B cell (primary cell): Measurements from ENCODE around the gene SURF6. TPM values are rescaled to one million over a fixed set of nuclear protein-coding genes. Genes with fewer than 3 reads are reported as not detected.

Experiments
- ATAC-seq: fragments of 200-7000 bp; cut with Tn5 transposase; one replicate; pipeline ENCODE4 v1.10.0; 2021; ENCODE audit warnings: low read depth, mild to moderate bottlenecking, moderate number of reproducible peaks, moderate library complexity
- CTCF ChIA-PET: fragments of 350-600 bp; sonication (Branson Sonifier 250); formaldehyde crosslinking; loops from one replicate; lab custom pipeline; 2021; ENCODE audit warnings: antibody characterized with exemption, inconsistent platforms; lab: Charles Lee
- POLR2A ChIA-PET: fragments of 350-600 bp; sonication (Branson Sonifier 250); formaldehyde crosslinking; loops from one replicate; lab custom pipeline; 2021; ENCODE audit warnings: antibody characterized with exemption; lab: Charles Lee
- DNase-seq: peaks from one replicate; pipeline ENCODE4 v3.0.0; 2013
- H2AFZ ChIP-seq: 2 replicates; pipeline ENCODE4 v1.6.1; 2012; ENCODE audit warnings: mild to moderate bottlenecking, low read depth, low read length; ENCODE audit not compliant: insufficient read depth, poor library complexity, severe bottlenecking
- H3K27ac ChIP-seq, 2 donors: 1 replicate in 1 of 2; 2 replicates in 1 of 2; pipeline ENCODE4 v1.5.1; 2012 to 2013; ENCODE audit warnings: low read length in 2 of 2, mild to moderate bottlenecking in 2 of 2, moderate library complexity in 1 of 2
- H3K27me3 ChIP-seq, 4 experiments: fragments of 200-600 bp in 1 of 4; sonication (generic) in 1 of 4; replicated peaks in 1 of 4; 1 replicate in 2 of 4; 2 replicates in 2 of 4; pipeline versions ENCODE4 v1.6.1 to v1.7.0; 2013 to 2016; ENCODE audit warnings: low read length in 3 of 4, mild to moderate bottlenecking in 2 of 4, mixed read lengths in 1 of 4, moderate library complexity in 1 of 4; ENCODE audit not compliant: insufficient read depth in 4 of 4, control insufficient read depth in 3 of 4; ENCODE audit errors: control extremely low read depth in 1 of 4
- H3K36me3 ChIP-seq, 2 experiments: replicated peaks in 1 of 2; 1 replicate in 1 of 2; 2 replicates in 1 of 2; pipeline versions ENCODE4 v1.6.1 to v1.7.1; 2013; ENCODE audit warnings: low read length in 1 of 2; ENCODE audit not compliant: insufficient read depth in 2 of 2, control insufficient read depth in 1 of 2; ENCODE audit errors: control extremely low read depth in 1 of 2, extremely low read depth in 1 of 2
- H3K4me1 ChIP-seq, 2 donors: fragments of 200-600 bp in 1 of 2; sonication (generic) in 1 of 2; 1 replicate in 1 of 2; 2 replicates in 1 of 2; pipeline versions ENCODE4 v1.5.1 to v1.6.1; 2013 to 2017; ENCODE audit warnings: low read length in 2 of 2; ENCODE audit not compliant: control insufficient read depth in 2 of 2, insufficient read depth in 2 of 2
- H3K4me2 ChIP-seq: replicated peaks from 2 replicates; pipeline ENCODE3; 2012; ENCODE audit warnings: mild to moderate bottlenecking, low read depth, low read length; ENCODE audit not compliant: poor library complexity, severe bottlenecking
- H3K4me3 ChIP-seq, 5 experiments: fragments of 200-600 bp in 1 of 5; sonication (generic) in 1 of 5; 1 replicate in 3 of 5; 2 replicates in 2 of 5; pipeline versions ENCODE4 v1.5.1 to v1.7.0; 2011 to 2016; ENCODE audit warnings: low read length in 4 of 5, mild to moderate bottlenecking in 4 of 5, low read depth in 2 of 5, control low read depth in 1 of 5, moderate library complexity in 1 of 5; ENCODE audit not compliant: insufficient read depth in 1 of 5; ENCODE audit errors: control extremely low read depth in 1 of 5, extremely low read depth in 1 of 5
- H3K79me2 ChIP-seq: fragments of 200-600 bp; sonication (generic); one replicate; pipeline ENCODE4 v1.6.0; 2016; ENCODE audit warnings: low read length; ENCODE audit not compliant: control insufficient read depth, insufficient read depth
- H3K9ac ChIP-seq: fragments of 200-600 bp; sonication (generic); 2 replicates; pipeline ENCODE4 v1.6.1; 2017; ENCODE audit warnings: mild to moderate bottlenecking, low read length, moderate library complexity
- H3K9me3 ChIP-seq, 3 donors: one replicate each; pipeline versions ENCODE4 v1.6.1 to v1.7.1; 2013; ENCODE audit warnings: low read length in 2 of 3; ENCODE audit not compliant: control insufficient read depth in 2 of 3, insufficient read depth in 1 of 3; ENCODE audit errors: control extremely low read depth in 1 of 3
- H4K20me1 ChIP-seq: 2 replicates; pipeline ENCODE4 v1.6.0; 2012; ENCODE audit warnings: mild to moderate bottlenecking, low read length; ENCODE audit not compliant: insufficient read depth, control insufficient read depth, poor library complexity, severe bottlenecking
- H3K27ac Mint-ChIP-seq: one replicate; pipeline ENCODE4 v1.8.0; 2021; ENCODE audit warnings: mixed read lengths
- H3K27me3 Mint-ChIP-seq: one replicate; pipeline ENCODE4 v1.8.0; 2021; ENCODE audit warnings: mixed read lengths
- H3K4me1 Mint-ChIP-seq: one replicate; pipeline ENCODE4 v1.8.0; 2021; ENCODE audit warnings: mixed read lengths
- H3K4me3 Mint-ChIP-seq: one replicate; pipeline ENCODE4 v1.8.0; 2021; ENCODE audit warnings: mixed read lengths
- H3K9me3 Mint-ChIP-seq: one replicate; pipeline ENCODE4 v1.8.0; 2022; ENCODE audit warnings: mixed read lengths; ENCODE audit not compliant: insufficient read depth
- CTCF ChIP-seq: fragments of 200-600 bp; IDR thresholded peaks from one replicate; pipeline ENCODE4 v1.8.0; 2022; ENCODE audit warnings: antibody characterized with exemption, mild to moderate bottlenecking
- EZH2 ChIP-seq: IDR thresholded peaks from 2 replicates; pipeline ENCODE4 v1.6.1; 2012; ENCODE audit warnings: borderline replicate concordance, low read depth, mild to moderate bottlenecking, moderate library complexity, low read length; ENCODE audit not compliant: insufficient read depth, poor library complexity, severe bottlenecking
- WGBS: methylation state at CpG from one replicate; pipeline ENCODE4 v1.1.5; 2013; ENCODE audit warnings: missing lambda C conversion rate; ENCODE audit not compliant: insufficient coverage; 5-methylcytosine and 5-hydroxymethylcytosine counted together
- intact Hi-C: fragments of 100-400 bp; cut with micrococcal nuclease; formaldehyde crosslinking; loops from one replicate; pipeline ENCODE4 v1.10.0; 2022
- polyA plus RNA-seq: library from polyadenylated mRNA; depleted of rRNA; stranded (reverse); fragments of >200 nt; gene quantifications from 2 replicates; pipeline ENCODE4 v1.2.3, GENCODE V29; 2012
- total RNA-seq, 2 donors: library from RNA; stranded (reverse); fragments of 120-200 nt in 1 of 2; gene quantifications; 1 replicate in 1 of 2; 2 replicates in 1 of 2; pipeline versions ENCODE4 v1.2.3 to v1.2.4, GENCODE V29; 2013 to 2022

The SURF6 gene
- total and polyA plus RNA-seq, 2 donors (not counting 1 experiment from before 2014, with no cell fraction given), result 14.7 to 25.9 TPM

DNA sequence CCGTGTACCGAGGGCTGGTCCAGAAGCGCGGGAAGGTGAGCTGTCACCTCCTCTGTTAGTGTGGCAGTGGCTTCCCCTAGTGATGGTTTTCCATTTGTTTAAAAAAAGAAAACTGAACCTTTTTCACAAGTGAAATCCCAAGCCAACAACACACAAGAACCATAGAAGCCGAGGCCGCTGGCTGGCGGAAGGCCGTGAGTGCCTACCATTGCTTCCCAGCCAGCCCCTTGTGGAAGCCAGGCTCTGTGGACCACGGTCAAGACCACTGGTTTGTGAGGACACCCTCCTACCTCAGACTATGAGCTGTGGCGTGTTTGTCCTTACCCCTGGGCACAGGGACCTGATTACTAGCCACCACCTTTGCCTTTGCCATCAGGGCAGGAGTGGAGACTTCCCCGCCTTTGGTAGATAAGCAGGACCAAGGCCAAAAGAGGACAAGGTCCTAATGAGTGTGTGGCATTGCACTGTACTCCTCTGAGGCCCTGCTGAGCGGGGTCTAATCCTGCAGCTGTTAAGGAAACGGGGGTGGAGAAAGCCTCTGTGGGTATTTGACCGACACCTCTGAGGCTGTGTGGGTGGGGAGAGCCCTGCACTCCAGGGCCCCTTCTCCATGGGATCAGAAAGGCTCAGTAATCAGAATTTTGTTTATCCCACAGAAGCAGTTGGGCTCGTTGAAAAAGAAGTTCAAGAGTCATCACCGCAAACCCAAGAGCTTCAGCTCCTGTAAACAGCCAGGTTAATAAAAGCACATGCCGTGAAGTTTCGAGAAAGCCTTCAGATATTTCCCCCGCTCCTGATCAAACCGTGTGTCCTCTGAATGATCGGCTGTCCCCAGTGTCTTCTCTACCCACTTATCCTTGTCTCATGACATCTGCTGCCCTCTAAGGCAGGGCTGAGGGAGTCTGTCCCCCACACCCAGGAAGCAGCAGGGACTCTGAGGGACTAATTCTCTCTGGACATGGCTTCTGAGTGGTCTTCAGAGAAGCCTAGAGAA is 24.7 kb upstream of the SURF6 start:
- Histone ChIP-seq H2AFZ (no peak overlapping the region), H3K27me3 (no peaks in the 10 kb centered on the region), H3K4me1 (peaks cover 11 to 19% of the 10 kb centered on the region in 2 donors), H3K9me3 (peaks cover 0 to 3% (median 0%) of the 10 kb centered on the region in 3 donors), H3K27ac (no peak overlapping the region), H3K79me2 (peaks cover 33% of the 10 kb centered on the region), H4K20me1 (peaks cover 38% of the 10 kb centered on the region), H3K9ac (no peak overlapping the region), H3K36me3 (peaks cover 0 to 68% of the 10 kb centered on the region in 2 experiments), H3K4me2 (no peak overlapping the region), H3K4me3 (no peak overlapping the region)
- intact Hi-C loops, result no loop called here
- DNase-seq (no peak), ATAC-seq (no peak)
- H3K4me3 Mint-ChIP-seq, result no peak overlapping the region
- TF ChIP-seq EZH2, result no peak
- TF ChIP-seq CTCF, result no peak
- CTCF ChIA-PET, result interaction anchor here (1.1 to 2.0 kb wide), 2 partner anchors 13 to 42 kb away, joined by 3 to 7 read pairs; partner anchors contain the start of genes MED22 and RPL7A
- no peaks in the 10 kb centered on the region for H3K27me3 Mint-ChIP-seq
- POLR2A ChIA-PET, result interaction anchor here (1.0 kb wide), 1 partner anchor 12 kb away, joined by 3 read pairs; the partner anchor contains the start of genes MED22 and RPL7A
- H3K27ac Mint-ChIP-seq, result no peak overlapping the region
- no peaks in the 10 kb centered on the region for H3K9me3 Mint-ChIP-seq
- H3K4me1 Mint-ChIP-seq, result peaks cover 24% of the 10 kb centered on the region
- 88% methylated on average over 17 of the region's 21 CpGs for WGBS
